ENCODE data around the gene CSNK1G2. TPM values are rescaled to one million over a fixed set of nuclear protein-coding genes. Genes with fewer than 3 reads are reported as not detected.

Gene CSNK1G2
- total and polyA plus RNA-seq, 2 of the 13 experiments (the other 11 are each of a cell fraction or from before 2014, with no cell fraction given) = 53.8 to 72.5 TPM

DNA sequence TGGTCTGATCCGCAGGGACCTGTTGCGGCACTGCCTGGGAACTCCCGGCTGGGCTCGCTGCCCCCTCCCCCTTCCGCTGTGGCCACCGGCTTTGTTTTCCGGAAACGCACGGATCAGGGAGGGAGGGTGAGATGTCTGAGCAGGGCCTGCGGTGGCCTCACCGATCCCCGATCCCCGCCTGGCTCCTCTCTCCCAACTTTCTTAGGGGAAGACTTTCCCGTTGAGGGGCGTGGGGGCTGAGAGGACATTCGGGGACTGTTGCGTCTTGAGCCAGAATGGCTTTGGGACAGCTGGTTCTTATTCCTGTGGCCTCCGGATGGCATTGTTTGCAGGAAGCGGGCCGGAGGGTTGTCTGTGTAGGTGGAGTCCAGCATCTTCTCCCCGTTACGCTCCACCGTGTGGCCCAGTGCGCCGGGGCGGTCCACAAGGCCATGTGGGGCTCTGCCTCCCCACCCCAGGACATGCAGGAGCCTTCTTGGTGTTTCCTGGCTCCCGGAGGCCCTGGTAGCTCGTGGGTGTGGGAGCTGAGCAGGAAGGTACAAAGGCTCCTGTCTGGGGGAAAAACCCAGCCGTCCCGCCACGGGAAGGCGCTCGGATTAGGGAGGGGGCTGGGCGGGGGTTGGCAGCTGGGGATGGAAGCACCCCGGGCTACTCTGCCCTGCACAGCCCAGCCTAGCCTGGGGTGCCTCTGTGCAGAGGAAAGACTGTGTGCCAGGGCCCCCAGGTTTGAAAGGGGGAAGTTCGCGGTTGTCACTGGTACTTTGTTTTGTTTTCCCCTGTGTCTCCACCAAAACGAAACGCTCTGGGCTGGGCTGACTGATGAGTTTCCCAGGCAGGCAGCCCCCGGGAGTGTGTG, 1.3 kb downstream of the CSNK1G2 start (continued):
- TF ChIP-seq, protein P1, sequence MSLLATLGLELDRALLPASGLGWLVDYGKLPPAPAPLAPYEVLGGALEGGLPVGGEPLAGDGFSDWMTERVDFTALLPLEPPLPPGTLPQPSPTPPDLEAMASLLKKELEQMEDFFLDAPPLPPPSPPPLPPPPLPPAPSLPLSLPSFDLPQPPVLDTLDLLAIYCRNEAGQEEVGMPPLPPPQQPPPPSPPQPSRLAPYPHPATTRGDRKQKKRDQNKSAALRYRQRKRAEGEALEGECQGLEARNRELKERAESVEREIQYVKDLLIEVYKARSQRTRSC (CRISPR knock-in tag; IDR thresholded peaks at IDR 0.05; ENCODE audit: low read depth) = no peak
- TF ChIP-seq STAT5B (CRISPR knock-in tag; IDR thresholded peaks at IDR 0.05) (no peak), ZNF569 (CRISPR knock-in tag; IDR thresholded peaks at IDR 0.05; ENCODE audit: borderline replicate concordance) (no peak), MEIS1 (CRISPR knock-in tag; IDR thresholded peaks at IDR 0.05; ENCODE audit: borderline replicate concordance) (no peak; the same call in 1 of the 2 replicates), ZNF12 (CRISPR knock-in tag; IDR thresholded peaks at IDR 0.05) (no peak; the same call in 1 of the 2 replicates), SUZ12 (IDR thresholded peaks at IDR 0.05; ENCODE audit: low read depth, low read length) (no peak), GATA4 (IDR thresholded peaks at IDR 0.05; ENCODE audit: borderline replicate concordance, low read depth) (no peak), HMG20A (CRISPR knock-in tag; IDR thresholded peaks at IDR 0.05; ENCODE audit: borderline replicate concordance) (no peak; the same call in 1 of the 2 replicates), ZSCAN31 (CRISPR knock-in tag; IDR thresholded peaks at IDR 0.05; ENCODE audit: low read depth) (no peak; the same call in 1 of the 2 replicates), FIP1L1 (IDR thresholded peaks at IDR 0.05; ENCODE audit: borderline replicate concordance, insufficient read depth, low read depth, low read length) (no peak), CEBPB (IDR thresholded peaks at IDR 0.05; ENCODE audit: borderline replicate concordance, low read depth, low read length) (no peak), ZNF44 (CRISPR knock-in tag; IDR thresholded peaks at IDR 0.05) (no peak), ZNF263 (CRISPR knock-in tag; IDR thresholded peaks at IDR 0.05) (0 out of 2 replicates have a peak, but pooled peaks have one; percentile 50), ZNF230 (CRISPR knock-in tag; IDR thresholded peaks at IDR 0.05) (no peak), RAD21 (CRISPR knock-in tag; IDR thresholded peaks at IDR 0.05) (no peak), YEATS4 (CRISPR knock-in tag; IDR thresholded peaks at IDR 0.05; ENCODE audit: borderline replicate concordance) (peak; percentile 80; the same call in 1 of the 2 replicates), ZFX (CRISPR knock-in tag; IDR thresholded peaks at IDR 0.05; ENCODE audit: low read depth) (peak; percentile 92), FOXO1 (CRISPR knock-in tag; IDR thresholded peaks at IDR 0.05) (peak; percentile 52; the same call in 1 of the 2 replicates)
- TF ChIP-seq, protein P2, sequence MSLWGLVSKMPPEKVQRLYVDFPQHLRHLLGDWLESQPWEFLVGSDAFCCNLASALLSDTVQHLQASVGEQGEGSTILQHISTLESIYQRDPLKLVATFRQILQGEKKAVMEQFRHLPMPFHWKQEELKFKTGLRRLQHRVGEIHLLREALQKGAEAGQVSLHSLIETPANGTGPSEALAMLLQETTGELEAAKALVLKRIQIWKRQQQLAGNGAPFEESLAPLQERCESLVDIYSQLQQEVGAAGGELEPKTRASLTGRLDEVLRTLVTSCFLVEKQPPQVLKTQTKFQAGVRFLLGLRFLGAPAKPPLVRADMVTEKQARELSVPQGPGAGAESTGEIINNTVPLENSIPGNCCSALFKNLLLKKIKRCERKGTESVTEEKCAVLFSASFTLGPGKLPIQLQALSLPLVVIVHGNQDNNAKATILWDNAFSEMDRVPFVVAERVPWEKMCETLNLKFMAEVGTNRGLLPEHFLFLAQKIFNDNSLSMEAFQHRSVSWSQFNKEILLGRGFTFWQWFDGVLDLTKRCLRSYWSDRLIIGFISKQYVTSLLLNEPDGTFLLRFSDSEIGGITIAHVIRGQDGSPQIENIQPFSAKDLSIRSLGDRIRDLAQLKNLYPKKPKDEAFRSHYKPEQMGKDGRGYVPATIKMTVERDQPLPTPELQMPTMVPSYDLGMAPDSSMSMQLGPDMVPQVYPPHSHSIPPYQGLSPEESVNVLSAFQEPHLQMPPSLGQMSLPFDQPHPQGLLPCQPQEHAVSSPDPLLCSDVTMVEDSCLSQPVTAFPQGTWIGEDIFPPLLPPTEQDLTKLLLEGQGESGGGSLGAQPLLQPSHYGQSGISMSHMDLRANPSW (CRISPR knock-in tag; IDR thresholded peaks at IDR 0.05; ENCODE audit: borderline replicate concordance) = no peak
- TF ChIP-seq, protein P3, sequence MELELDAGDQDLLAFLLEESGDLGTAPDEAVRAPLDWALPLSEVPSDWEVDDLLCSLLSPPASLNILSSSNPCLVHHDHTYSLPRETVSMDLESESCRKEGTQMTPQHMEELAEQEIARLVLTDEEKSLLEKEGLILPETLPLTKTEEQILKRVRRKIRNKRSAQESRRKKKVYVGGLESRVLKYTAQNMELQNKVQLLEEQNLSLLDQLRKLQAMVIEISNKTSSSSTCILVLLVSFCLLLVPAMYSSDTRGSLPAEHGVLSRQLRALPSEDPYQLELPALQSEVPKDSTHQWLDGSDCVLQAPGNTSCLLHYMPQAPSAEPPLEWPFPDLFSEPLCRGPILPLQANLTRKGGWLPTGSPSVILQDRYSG (CRISPR knock-in tag; IDR thresholded peaks at IDR 0.05) = no peak
- TF ChIP-seq, protein P4, sequence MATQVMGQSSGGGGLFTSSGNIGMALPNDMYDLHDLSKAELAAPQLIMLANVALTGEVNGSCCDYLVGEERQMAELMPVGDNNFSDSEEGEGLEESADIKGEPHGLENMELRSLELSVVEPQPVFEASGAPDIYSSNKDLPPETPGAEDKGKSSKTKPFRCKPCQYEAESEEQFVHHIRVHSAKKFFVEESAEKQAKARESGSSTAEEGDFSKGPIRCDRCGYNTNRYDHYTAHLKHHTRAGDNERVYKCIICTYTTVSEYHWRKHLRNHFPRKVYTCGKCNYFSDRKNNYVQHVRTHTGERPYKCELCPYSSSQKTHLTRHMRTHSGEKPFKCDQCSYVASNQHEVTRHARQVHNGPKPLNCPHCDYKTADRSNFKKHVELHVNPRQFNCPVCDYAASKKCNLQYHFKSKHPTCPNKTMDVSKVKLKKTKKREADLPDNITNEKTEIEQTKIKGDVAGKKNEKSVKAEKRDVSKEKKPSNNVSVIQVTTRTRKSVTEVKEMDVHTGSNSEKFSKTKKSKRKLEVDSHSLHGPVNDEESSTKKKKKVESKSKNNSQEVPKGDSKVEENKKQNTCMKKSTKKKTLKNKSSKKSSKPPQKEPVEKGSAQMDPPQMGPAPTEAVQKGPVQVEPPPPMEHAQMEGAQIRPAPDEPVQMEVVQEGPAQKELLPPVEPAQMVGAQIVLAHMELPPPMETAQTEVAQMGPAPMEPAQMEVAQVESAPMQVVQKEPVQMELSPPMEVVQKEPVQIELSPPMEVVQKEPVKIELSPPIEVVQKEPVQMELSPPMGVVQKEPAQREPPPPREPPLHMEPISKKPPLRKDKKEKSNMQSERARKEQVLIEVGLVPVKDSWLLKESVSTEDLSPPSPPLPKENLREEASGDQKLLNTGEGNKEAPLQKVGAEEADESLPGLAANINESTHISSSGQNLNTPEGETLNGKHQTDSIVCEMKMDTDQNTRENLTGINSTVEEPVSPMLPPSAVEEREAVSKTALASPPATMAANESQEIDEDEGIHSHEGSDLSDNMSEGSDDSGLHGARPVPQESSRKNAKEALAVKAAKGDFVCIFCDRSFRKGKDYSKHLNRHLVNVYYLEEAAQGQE (IDR thresholded peaks at IDR 0.05; ENCODE audit: borderline replicate concordance in 1 of 2, low read depth in 1 of 2, low read length in 2 of 2) = no peak
